HG03565 (cell line): ENCODE data around the gene LITAF.

Experiments used
- ATAC-seq: cut with Tn5 transposase; IDR thresholded peaks from one replicate; pipeline ENCODE4 v1.9.1; 2021; ENCODE audit warnings: mild to moderate bottlenecking, moderate library complexity; ENCODE audit not compliant: unreplicated experiment

The LITAF gene

GRCh38 chr16:11554053-11554452, 32.7 kb downstream of the LITAF start:
- no peak for ATAC-seq

DNA sequence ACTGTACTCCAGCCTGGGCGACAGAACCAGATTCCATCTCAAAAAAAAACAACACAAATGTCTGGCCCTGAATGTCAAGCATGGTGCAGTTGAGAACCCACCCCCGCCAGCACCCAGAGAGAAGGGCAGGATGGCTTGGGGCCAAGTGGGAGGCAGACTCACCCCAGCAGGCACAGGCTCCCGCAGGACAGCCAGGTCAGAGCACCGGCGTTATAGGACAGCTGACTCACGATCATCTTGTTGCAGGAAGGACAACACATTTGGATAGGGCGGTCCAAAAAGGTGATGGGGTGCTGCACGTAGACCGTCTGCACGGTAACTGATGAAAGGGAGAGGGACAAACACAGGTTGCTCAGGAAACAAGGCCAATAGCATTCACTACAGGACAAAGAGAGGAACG, 33.3 kb downstream of the LITAF start:
- no peak for ATAC-seq

GRCh38 chr16:11552440-11552839, 34.3 kb downstream of the LITAF start:
- ATAC-seq = no peak

DNA sequence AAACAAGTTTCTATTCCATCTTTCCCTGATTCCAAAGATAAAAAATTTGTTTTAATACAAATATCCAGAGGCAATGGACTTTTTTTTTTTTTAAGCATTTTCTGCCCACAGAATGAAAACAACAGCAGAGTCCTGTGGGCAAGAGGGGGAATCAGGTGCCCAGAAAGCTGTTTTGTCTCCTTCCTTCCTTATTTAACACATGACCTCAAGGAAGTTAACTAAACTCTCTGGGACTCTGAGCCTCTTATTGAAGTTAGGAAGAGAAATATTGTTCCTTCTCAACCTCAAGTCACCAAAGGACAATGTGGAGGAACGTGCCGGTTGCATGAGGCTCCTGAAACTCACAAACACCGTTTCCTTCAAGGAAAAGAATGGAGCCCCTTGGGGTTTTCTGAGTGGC, 34.9 kb downstream of the LITAF start:
- ATAC-seq = no peak

GRCh38 chr16:11550791-11551498, 35.8 kb downstream of the LITAF start:
- no peak for ATAC-seq

DNA sequence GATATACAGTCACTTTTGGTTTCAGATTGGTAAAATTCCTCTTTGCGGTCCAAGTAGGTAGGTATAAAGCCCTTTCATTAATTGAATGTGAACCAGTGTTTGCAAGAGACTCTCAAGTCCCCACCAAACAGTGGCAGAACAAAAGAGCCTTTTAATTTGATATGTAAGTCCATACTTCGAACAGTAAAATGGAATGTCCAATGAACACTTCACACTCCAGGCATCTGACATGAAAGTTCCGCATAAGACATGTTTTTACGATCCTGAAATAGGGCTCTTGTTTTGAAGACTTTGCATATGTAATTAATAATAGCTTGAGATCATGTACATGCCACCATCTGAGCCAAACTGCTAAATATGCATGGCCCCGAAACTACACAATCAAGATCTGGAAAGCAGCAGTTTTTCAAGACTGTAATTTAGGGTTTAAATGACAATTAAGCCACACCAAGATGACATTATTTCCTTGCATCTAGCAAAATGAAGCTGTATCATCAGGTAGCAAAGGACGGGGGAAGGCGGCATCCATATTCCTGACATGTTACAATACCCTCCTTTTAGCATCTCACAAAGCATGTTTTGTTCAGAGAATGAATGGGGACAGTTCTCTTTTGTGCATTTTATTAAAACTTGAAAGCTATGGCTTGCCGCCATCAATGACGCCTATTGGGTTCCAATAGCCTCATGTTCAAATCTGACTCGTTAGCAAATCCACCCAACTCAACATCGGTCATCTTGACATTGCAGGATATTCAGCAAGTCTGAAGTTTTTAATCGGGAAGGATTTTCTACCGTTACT, 39.4 kb downstream of the LITAF start:
- ATAC-seq = no peak

- ATAC-seq = no peak
These were observed 40.1 kb downstream of the LITAF start for GRCh38 chr16:11546608-11547061.

- ATAC-seq = no peak
These were observed 42.9 kb downstream of the LITAF start for GRCh38 chr16:11543661-11544393.

DNA sequence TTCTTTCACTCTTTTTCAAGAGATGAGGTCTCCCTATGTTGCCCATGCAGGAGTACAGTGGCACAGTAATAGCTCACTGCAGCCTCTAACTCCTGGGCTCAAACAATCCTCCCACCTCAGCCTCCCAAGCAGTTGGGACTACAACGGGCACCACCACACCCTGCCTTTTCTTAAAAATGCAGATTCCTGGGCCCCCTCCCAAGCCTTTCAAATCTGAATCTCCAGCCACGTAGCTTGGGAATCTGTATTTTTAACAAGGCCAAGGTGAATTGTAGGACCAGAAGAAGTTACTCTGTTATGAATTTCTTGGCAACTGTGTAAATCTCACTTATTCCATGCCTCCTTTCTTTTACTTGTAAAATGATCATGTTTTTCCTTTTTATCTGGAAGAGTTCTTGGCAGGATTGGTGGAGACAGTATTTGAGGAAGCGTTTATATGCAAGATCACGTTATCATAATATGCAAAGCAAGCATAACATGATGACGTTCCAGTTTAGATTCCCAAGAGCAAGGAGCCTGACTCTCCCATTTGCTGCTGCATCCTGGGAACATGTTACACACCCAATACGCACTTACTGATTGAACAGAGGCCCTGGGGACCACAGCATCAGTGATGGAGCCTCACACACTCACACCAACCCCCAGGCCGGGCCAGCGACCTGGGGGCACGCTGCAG, 44.5 kb downstream of the LITAF start:
- ATAC-seq = no peak

GRCh38 chr16:11539641-11540050, 47.1 kb downstream of the LITAF start:
- no peak for ATAC-seq

DNA sequence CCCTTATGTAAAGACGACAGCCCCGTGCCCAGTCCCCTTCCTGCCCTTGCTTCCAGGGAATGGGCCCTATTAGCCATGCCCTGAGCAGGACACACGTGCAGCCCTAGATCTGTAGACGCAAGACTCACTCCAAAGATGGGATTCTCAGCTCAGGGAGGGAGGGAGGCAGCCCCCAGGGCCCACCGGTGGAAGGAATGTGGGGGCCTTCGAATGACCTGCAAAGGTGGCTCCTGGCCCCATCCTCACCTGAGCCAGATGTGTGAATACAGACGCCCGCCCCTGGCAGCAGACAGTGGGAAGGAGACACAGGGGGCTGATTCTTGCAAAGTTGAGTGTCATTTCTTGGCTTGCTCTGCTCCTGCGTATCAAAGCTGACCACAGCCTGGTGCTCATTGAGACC, 47.8 kb downstream of the LITAF start:
- no peak for ATAC-seq

- ATAC-seq = no peak
These were observed 50.4 kb downstream of the LITAF start for GRCh38 chr16:11536104-11536866.

DNA sequence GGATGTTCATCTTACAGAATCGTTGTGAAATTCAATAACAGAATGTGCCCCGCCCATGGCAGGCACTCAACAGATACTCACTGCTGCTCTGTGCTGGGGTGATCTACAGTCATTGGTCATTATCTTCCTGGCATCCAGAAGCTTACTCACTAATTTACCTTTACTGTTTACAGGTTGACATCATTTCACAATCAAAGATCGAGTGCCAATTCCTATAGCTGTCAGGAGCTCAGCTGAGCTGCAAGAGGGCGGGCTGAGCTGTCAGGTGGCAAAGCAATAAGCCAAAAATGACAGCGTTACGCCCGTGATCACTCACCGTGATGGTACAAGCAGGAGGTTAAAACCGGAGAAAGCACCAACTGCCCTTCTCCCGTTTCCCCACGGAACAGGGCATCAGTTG, 51.2 kb downstream of the LITAF start:
- no peak for ATAC-seq

DNA sequence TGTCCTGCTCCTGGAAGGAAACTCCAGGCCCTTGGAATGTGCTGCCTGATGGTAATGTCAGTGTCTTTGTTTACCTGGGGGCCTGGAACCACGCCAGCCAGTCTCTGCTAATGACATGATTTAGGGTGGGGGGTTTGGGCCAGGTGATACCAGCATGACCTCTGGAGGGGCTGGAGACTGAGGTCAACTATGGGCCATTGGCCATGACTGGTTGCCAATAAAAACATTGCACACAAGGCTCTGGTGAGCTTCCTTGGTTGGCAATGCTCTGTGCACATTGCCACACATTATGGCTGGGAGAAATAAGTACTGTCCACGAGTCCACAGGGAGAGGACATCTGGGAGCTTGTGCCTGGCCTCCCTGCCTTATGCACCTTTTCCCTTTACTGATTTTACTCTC, 52.5 kb downstream of the LITAF start:
- ATAC-seq = no peak

- ATAC-seq = no peak
These were observed 53.1 kb downstream of the LITAF start for GRCh38 chr16:11533588-11533987.

GRCh38 chr16:11530171-11530940, 56.4 kb downstream of the LITAF start:
- ATAC-seq = no peak

DNA sequence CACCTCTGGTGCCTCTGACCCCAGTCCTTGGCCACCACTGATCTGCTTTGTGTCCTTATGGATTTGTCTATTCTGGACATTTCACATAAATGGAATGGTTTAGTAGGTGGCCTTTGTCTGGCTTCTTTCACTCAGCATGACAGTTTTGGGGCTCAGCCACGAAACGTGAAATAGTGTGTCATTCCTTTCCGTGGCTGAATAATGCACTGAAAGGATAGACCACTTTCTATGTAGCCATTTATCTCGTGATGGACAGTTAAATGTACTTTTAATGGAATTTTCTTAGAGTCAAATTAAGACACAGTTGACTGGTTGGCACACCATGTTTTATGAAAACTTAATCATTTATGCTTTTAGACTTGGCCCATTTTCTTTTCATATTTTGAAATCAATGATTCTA, 57.4 kb downstream of the LITAF start:
- no peak for ATAC-seq

- no peak for ATAC-seq
These were observed 58.7 kb downstream of the LITAF start for GRCh38 chr16:11528053-11528452.

- ATAC-seq = no peak
These were observed 59.9 kb downstream of the LITAF start for GRCh38 chr16:11526655-11527350.
